ENCODE data around the gene SPATA13. TPM values are rescaled to one million over a fixed set of nuclear protein-coding genes. Genes with fewer than 3 reads are reported as not detected.

SPATA13 gene
- total RNA-seq (69.2 TPM), polyA plus RNA-seq (ENCODE audit: insufficient read depth, low read depth, low replicate concordance) (12.3 TPM)
- long read RNA-seq, donor 1, full-length matches to known transcripts, result 6 of 6 reads
- long read RNA-seq, donor 1, partial matches to known transcripts, result 0 of 6 reads
- long read RNA-seq, donor 1, other reads (novel, unspliced or antisense), result 0 of 6 reads
- long read RNA-seq, donor 2, transcript SPATA13-209 (2 exons, 2,191 nt), result major isoform, 7 of 34 reads
- long read RNA-seq, donor 2, partial matches to known transcripts, result 26 of 34 reads
- long read RNA-seq, donor 2, other reads (novel, unspliced or antisense), result 0 of 34 reads
- long read RNA-seq, donor 3, full-length matches to known transcripts, result 10 of 10 reads
- long read RNA-seq, donor 3, partial matches to known transcripts, result 0 of 10 reads
- long read RNA-seq, donor 3, other reads (novel, unspliced or antisense), result 0 of 10 reads
- long read RNA-seq, donor 4, full-length matches to known transcripts, result 4 of 30 reads
- long read RNA-seq, donor 4, partial matches to known transcripts, result 26 of 30 reads
- long read RNA-seq, donor 4, other reads (novel, unspliced or antisense), result 0 of 30 reads
- long read RNA-seq, donor 5, result 0 reads
- long read RNA-seq, donor 6, result 0 reads
- long read RNA-seq, donor 7, full-length matches to known transcripts, result 4 of 32 reads
- long read RNA-seq, donor 7, partial matches to known transcripts, result 11 of 32 reads
- long read RNA-seq, donor 7, other reads (novel, unspliced or antisense), result 17 of 32 reads
- long read RNA-seq, donor 8, partial matches to known transcripts, result 20 of 24 reads
- long read RNA-seq, donor 8, other reads (novel, unspliced or antisense), result 0 of 24 reads
- long read RNA-seq, donor 9, partial matches to known transcripts, result 0 of 3 reads
- long read RNA-seq, donor 9, other reads (novel, unspliced or antisense), result 0 of 3 reads
- long read RNA-seq, donor 10, full-length matches to known transcripts, result 5 of 5 reads
- long read RNA-seq, donor 10, partial matches to known transcripts, result 0 of 5 reads
- long read RNA-seq, donor 10, other reads (novel, unspliced or antisense), result 0 of 5 reads

DNA sequence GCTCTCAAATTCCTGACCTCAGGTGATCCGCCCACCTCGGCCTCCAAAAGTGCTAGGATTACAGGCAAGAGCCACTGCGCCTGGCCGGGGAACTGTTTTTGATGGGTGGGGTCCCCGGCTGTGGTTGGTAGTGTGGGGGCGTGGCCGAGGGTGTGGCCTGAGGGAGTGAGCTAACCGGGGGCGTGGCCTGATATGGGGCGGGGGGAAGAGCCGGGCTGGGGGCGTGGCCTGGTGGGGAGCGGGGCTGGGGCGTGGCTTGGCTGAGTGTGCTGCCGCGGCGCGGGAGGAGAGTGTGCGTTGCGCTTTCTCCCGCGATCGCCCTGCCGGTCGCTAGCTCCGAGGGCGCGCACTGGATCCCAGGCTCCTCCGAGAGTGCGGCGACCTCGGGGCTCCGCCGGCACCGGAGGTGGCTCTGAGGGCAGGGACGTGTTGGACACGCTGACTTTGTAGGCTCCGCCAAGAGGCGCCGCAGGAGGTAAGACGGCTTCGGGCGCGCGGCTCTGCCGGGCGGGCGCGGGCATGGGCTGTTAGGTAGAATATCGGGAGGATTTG lies at the start of gene SPATA13:
Gene SPATA13 (plus strand): TSS at position 263 of the 552 bp plus-strand sequence. CDS start 62,210 bp downstream, outside the sequence.
- FAIRE-seq, result no peak
- Histone ChIP-seq H3K4me1 (ENCODE audit: control insufficient read depth in 2 of 3, insufficient read depth in 2 of 3, low read depth in 1 of 3, low read length in 3 of 3) (peaks cover 0 to 14% (median 11%) of the 10 kb centered on the region in 3 donors), H3K27me3 (ENCODE audit: control insufficient read depth, insufficient read depth, low read length) (no peaks in the 10 kb centered on the region), H3K9ac (ENCODE audit: low read length in 3 of 3) (peak within 1 kb of the TSS; percentile 41 to 90 (median 88)), H3K4me3 (ENCODE audit: low read length in 3 of 3) (peak within 1 kb of the TSS; percentile 75 to 82 (median 80)), H3K9me3 (ENCODE audit: control insufficient read depth in 2 of 3, insufficient read depth in 1 of 3, low read length in 3 of 3) (no peaks in the 10 kb centered on the region), H3K27ac (ENCODE audit: low read depth in 2 of 2, low read length in 2 of 2) (peak within 1 kb of the TSS; percentile 93 to 94), H3K36me3 (ENCODE audit: control insufficient read depth in 2 of 3, insufficient read depth in 3 of 3, low read length in 3 of 3) (peaks cover 0 to 7% (median 0%) of the 10 kb centered on the region in 3 donors)
- peak; percentile 96 to 99 (median 98) for DNase-seq
- TF ChIP-seq, protein P1, sequence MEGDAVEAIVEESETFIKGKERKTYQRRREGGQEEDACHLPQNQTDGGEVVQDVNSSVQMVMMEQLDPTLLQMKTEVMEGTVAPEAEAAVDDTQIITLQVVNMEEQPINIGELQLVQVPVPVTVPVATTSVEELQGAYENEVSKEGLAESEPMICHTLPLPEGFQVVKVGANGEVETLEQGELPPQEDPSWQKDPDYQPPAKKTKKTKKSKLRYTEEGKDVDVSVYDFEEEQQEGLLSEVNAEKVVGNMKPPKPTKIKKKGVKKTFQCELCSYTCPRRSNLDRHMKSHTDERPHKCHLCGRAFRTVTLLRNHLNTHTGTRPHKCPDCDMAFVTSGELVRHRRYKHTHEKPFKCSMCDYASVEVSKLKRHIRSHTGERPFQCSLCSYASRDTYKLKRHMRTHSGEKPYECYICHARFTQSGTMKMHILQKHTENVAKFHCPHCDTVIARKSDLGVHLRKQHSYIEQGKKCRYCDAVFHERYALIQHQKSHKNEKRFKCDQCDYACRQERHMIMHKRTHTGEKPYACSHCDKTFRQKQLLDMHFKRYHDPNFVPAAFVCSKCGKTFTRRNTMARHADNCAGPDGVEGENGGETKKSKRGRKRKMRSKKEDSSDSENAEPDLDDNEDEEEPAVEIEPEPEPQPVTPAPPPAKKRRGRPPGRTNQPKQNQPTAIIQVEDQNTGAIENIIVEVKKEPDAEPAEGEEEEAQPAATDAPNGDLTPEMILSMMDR (IDR thresholded peaks at IDR 0.05; ENCODE audit: borderline replicate concordance, extremely low read depth, insufficient read depth), result no peak
- intact Hi-C loops (cut with DNase I), result no loop called here

DNA sequence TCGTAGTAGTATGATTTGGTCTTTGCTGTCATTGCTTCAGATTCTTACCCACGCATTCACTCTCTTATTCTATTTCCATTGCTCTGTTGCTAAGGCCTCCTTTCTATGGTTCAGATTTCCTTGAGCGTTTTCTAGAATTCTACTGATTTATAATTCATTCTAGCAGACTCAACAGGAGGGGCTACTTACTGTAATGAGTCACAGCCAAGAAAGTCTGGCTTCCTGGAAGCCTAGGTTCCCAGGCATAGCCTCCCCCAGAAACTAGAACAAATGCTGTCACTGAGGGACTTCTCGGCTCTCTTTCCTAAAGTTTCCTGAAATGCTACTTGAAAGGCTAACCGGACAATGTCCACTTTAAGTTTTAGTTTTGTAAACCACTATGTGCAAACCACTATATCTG lies 47.7 kb upstream of the SPATA13 start:
- intact Hi-C loops (cut with DNase I), result no loop called here
- Histone ChIP-seq H3K36me3 (ENCODE audit: control insufficient read depth in 2 of 3, insufficient read depth in 3 of 3, low read length in 3 of 3) (no peaks in the 10 kb centered on the region), H3K4me1 (ENCODE audit: control insufficient read depth in 2 of 3, insufficient read depth in 2 of 3, low read depth in 1 of 3, low read length in 3 of 3) (peaks cover 0 to 3% (median 0%) of the 10 kb centered on the region in 3 donors), H3K27me3 (ENCODE audit: control insufficient read depth, insufficient read depth, low read length) (no peaks in the 10 kb centered on the region), H3K9ac (ENCODE audit: low read length in 3 of 3) (no peak overlapping the region), H3K27ac (ENCODE audit: low read depth in 2 of 2, low read length in 2 of 2) (no peak overlapping the region), H3K4me3 (ENCODE audit: low read length in 3 of 3) (no peak overlapping the region), H3K9me3 (ENCODE audit: control insufficient read depth in 2 of 3, insufficient read depth in 1 of 3, low read length in 3 of 3) (no peaks in the 10 kb centered on the region)
- no peak for DNase-seq
- no peak for FAIRE-seq
- TF ChIP-seq, protein P1 (IDR thresholded peaks at IDR 0.05; ENCODE audit: borderline replicate concordance, extremely low read depth, insufficient read depth), result no peak

DNA sequence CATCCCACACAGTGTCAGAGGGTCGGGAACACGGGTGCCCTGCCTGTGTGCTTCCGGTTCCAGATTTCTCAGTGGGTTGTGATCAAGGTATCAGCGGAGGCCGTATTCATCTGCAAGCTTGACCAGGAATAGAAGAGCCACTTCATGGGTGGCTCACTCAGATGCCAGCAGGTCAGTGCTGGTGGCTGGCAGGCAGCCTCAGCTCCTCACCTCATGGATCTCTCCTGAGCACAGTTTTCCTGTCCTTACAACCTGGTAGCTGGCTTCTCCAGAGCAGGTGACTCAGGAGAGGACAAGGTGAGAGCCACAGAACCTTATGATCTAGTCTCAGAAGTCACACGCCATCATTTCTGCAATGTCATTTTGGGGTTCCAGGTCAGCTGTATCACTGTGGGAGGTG lies 44.8 kb upstream of the SPATA13 start:
- DNase-seq (no peak), FAIRE-seq (no peak)
- Histone ChIP-seq H3K4me1 (ENCODE audit: control insufficient read depth in 2 of 3, insufficient read depth in 2 of 3, low read depth in 1 of 3, low read length in 3 of 3) (peaks cover 0 to 8% (median 3%) of the 10 kb centered on the region in 3 donors), H3K9ac (ENCODE audit: low read length in 3 of 3) (no peak overlapping the region), H3K36me3 (ENCODE audit: control insufficient read depth in 2 of 3, insufficient read depth in 3 of 3, low read length in 3 of 3) (no peaks in the 10 kb centered on the region), H3K9me3 (ENCODE audit: control insufficient read depth in 2 of 3, insufficient read depth in 1 of 3, low read length in 3 of 3) (no peaks in the 10 kb centered on the region), H3K27ac (ENCODE audit: low read depth in 2 of 2, low read length in 2 of 2) (no peak overlapping the region), H3K27me3 (ENCODE audit: control insufficient read depth, insufficient read depth, low read length) (no peaks in the 10 kb centered on the region), H3K4me3 (ENCODE audit: low read length in 3 of 3) (no peak overlapping the region)
- TF ChIP-seq, protein P1 (IDR thresholded peaks at IDR 0.05; ENCODE audit: borderline replicate concordance, extremely low read depth, insufficient read depth), result no peak
- intact Hi-C loops (cut with DNase I), result no loop called here

Measured in kidney (tissue), 22 donors.